Measurements from ENCODE around the gene SETD2. TPM values are rescaled to one million over a fixed set of nuclear protein-coding genes. Genes with fewer than 3 reads are reported as not detected.

The SETD2 gene
- polyA plus RNA-seq, 1 experiment: 30.8 TPM

DNA sequence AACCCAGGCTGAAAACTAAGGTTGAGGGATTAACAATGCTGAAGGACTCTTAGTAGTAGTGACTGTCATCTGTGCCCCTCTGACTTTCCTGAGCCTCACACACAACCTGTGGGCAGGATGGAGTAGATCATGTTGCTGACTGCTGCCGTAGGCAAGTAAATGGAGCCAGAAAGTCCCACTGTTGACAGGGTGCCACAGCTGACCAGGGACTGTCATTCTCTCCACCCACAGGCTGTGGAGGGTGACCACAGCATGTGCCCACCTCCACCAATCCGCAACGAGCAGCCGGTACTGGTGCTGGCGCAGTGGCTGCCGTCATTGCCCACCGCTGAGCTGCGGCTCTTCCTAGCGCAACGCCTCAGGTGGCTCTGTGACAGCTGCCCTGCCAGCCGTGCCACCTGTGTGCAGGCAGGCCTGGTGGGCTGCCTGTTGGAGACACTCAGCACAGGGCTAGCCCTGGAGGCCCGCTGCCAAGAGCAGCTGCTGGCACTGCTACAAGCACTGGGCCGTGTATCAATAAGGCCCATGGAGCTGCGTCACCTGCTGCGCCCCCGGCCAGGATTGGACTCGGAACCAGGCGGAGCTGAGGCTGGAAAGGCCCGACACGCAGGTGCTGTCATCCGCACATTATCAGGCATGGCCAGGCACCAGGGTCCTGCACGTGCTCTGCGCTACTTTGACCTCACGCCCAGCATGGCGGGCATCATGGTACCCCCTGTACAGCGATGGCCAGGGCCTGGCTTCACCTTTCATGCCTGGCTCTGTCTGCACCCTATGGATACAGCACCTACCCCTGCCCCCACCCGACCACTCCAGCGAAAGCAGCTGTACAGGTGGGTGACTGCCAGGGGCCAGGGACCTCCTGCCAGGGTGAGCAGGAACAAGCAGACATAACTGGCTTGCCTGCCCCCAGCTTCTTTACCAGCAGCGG lies 168.8 kb downstream of the SETD2 start:
- H3K27ac ChIP-seq (ENCODE audit: low read depth, low read length): no peak overlapping the region
- ChIA-PET POLR2A (interaction anchor here (0.6 kb wide), 1 partner anchor 14 kb away, joined by 3 read pairs; no protein-coding TSS in a partner anchor), CTCF (no interaction called here)
- DNase-seq (ENCODE audit: low read depth, low spot score): no peak
- no peaks in the 10 kb centered on the region for H3K27me3 ChIP-seq (ENCODE audit: control insufficient read depth, insufficient read depth, low read length)
- TF ChIP-seq, protein P1, sequence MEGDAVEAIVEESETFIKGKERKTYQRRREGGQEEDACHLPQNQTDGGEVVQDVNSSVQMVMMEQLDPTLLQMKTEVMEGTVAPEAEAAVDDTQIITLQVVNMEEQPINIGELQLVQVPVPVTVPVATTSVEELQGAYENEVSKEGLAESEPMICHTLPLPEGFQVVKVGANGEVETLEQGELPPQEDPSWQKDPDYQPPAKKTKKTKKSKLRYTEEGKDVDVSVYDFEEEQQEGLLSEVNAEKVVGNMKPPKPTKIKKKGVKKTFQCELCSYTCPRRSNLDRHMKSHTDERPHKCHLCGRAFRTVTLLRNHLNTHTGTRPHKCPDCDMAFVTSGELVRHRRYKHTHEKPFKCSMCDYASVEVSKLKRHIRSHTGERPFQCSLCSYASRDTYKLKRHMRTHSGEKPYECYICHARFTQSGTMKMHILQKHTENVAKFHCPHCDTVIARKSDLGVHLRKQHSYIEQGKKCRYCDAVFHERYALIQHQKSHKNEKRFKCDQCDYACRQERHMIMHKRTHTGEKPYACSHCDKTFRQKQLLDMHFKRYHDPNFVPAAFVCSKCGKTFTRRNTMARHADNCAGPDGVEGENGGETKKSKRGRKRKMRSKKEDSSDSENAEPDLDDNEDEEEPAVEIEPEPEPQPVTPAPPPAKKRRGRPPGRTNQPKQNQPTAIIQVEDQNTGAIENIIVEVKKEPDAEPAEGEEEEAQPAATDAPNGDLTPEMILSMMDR (IDR thresholded peaks at IDR 0.05; ENCODE audit: low read depth, low read length): no peak
- H3K4me3 ChIP-seq (ENCODE audit: low read depth, low read length): no peak overlapping the region
- H3K9me3 ChIP-seq (ENCODE audit: control insufficient read depth, insufficient read depth, low read length): no peaks in the 10 kb centered on the region; the same call in 1 of the 2 replicates

GRCh38 chr3:46993986-46994385 lies 169.9 kb downstream of the SETD2 start:
- H3K27ac ChIP-seq (ENCODE audit: low read depth, low read length): no peak overlapping the region
- no peaks in the 10 kb centered on the region; the same call in 1 of the 2 replicates for H3K9me3 ChIP-seq (ENCODE audit: control insufficient read depth, insufficient read depth, low read length)
- ChIA-PET POLR2A (no interaction called here), CTCF (no interaction called here)
- TF ChIP-seq, protein P1 (IDR thresholded peaks at IDR 0.05; ENCODE audit: low read depth, low read length): no peak
- DNase-seq (ENCODE audit: low read depth, low spot score): no peak
- no peak overlapping the region for H3K4me3 ChIP-seq (ENCODE audit: low read depth, low read length)
- H3K27me3 ChIP-seq (ENCODE audit: control insufficient read depth, insufficient read depth, low read length): no peaks in the 10 kb centered on the region

DNA sequence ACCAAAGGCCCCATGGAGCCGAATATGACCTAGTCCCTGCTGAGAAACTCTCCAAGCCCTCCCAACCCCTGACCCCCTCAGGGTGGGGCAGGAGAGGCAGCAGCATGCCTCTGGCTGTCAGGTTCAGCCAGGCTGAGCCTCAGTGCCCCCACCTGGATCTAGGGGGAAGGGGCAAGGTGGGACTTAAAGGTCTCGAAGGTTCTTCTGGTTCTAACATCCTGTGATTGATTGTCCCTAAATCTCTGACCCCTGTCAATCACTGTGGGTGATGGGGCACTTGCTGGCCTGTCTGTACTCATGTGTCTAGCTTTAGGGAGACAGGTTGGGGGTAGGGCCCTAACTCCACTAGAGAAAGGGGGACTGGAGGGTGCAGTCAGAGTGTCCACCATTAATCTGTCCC lies 170.6 kb downstream of the SETD2 start:
- TF ChIP-seq, protein P1 (IDR thresholded peaks at IDR 0.05; ENCODE audit: low read depth, low read length): no peak
- ChIA-PET POLR2A (interaction anchor here (0.5 kb wide), 1 partner anchor 36 kb away, joined by 3 read pairs; no protein-coding TSS in a partner anchor), CTCF (no interaction called here)
- no peaks in the 10 kb centered on the region for H3K27me3 ChIP-seq (ENCODE audit: control insufficient read depth, insufficient read depth, low read length)
- no peak overlapping the region for H3K27ac ChIP-seq (ENCODE audit: low read depth, low read length)
- H3K9me3 ChIP-seq (ENCODE audit: control insufficient read depth, insufficient read depth, low read length): no peaks in the 10 kb centered on the region
- no peak overlapping the region for H3K4me3 ChIP-seq (ENCODE audit: low read depth, low read length)
- DNase-seq (ENCODE audit: low read depth, low spot score): no peak

- TF ChIP-seq, protein P1 (IDR thresholded peaks at IDR 0.05; ENCODE audit: low read depth, low read length): no peak
- H3K9me3 ChIP-seq (ENCODE audit: control insufficient read depth, insufficient read depth, low read length): no peaks in the 10 kb centered on the region; the same call in 1 of the 2 replicates
- CTCF ChIA-PET: no interaction called here
These were observed 171.7 kb downstream of the SETD2 start for GRCh38 chr3:46992231-46992630.

More at GRCh38 chr3:46992231-46992630, 171.7 kb downstream of the SETD2 start:
- Histone ChIP-seq H3K27ac (ENCODE audit: low read depth, low read length) (no peak overlapping the region), H3K27me3 (ENCODE audit: control insufficient read depth, insufficient read depth, low read length) (no peaks in the 10 kb centered on the region), H3K4me3 (ENCODE audit: low read depth, low read length) (no peak overlapping the region)
- POLR2A ChIA-PET: interaction anchor here (1.0 to 1.6 kb wide), 2 partner anchors 11 to 17 kb away, joined by 3 read pairs; no protein-coding TSS in a partner anchor
- no peak for DNase-seq (ENCODE audit: low read depth, low spot score)
